ENCODE measurements around the gene UGDH.
"Not testable (repeated sequence)": the region's sequence is repeated elsewhere in the genome, so short reads cannot be mapped to it uniquely, and the experiment has no call there.

UGDH gene

GRCh38 chr4:39527296-39528060, at the start of gene UGDH:
Gene UGDH (minus strand): TSS chr4:39527439. CDS start chr4:39521512, 5,927 bp downstream.
- DNase-seq (ENCODE audit: low spot score), result peak; percentile 96

- DNase-seq (ENCODE audit: low spot score), result no peak
Observed at GRCh38 chr4:39574946-39575345, 47.7 kb upstream of the UGDH start.

GRCh38 chr4:39571504-39571903, 44.3 kb upstream of the UGDH start:
- DNase-seq (ENCODE audit: low spot score), result no peak

GRCh38 chr4:39571054-39571453, 43.8 kb upstream of the UGDH start:
- DNase-seq (ENCODE audit: low spot score), result no peak

- no peak for DNase-seq (ENCODE audit: low spot score)
Observed at GRCh38 chr4:39569209-39569608, 42.0 kb upstream of the UGDH start.

- DNase-seq (ENCODE audit: low spot score), result peak; percentile 9
Observed at GRCh38 chr4:39568805-39569204, 41.6 kb upstream of the UGDH start.

GRCh38 chr4:39565878-39566600, 38.8 kb upstream of the UGDH start:
- no peak for DNase-seq (ENCODE audit: low spot score)

GRCh38 chr4:39563346-39563847, 36.2 kb upstream of the UGDH start:
- no peak for DNase-seq (ENCODE audit: low spot score)

GRCh38 chr4:39562792-39563191, 35.6 kb upstream of the UGDH start:
- no peak for DNase-seq (ENCODE audit: low spot score)

GRCh38 chr4:39559626-39560025, 32.4 kb upstream of the UGDH start:
- DNase-seq (ENCODE audit: low spot score), result no peak

GRCh38 chr4:39555472-39555871, 28.2 kb upstream of the UGDH start:
- DNase-seq (ENCODE audit: low spot score), result no peak

GRCh38 chr4:39548425-39549067, 21.3 kb upstream of the UGDH start:
- DNase-seq (ENCODE audit: low spot score), result no peak

GRCh38 chr4:39544580-39545315, 17.5 kb upstream of the UGDH start:
- no peak for DNase-seq (ENCODE audit: low spot score)

GRCh38 chr4:39544080-39544479, 16.8 kb upstream of the UGDH start:
- not testable (repeated sequence) for DNase-seq (ENCODE audit: low spot score)

GRCh38 chr4:39543034-39543433, 15.8 kb upstream of the UGDH start:
- DNase-seq (ENCODE audit: low spot score), result no peak

GRCh38 chr4:39542611-39543012, 15.4 kb upstream of the UGDH start:
- DNase-seq (ENCODE audit: low spot score), result no peak

GRCh38 chr4:39541987-39542610, 14.9 kb upstream of the UGDH start:
- no peak for DNase-seq (ENCODE audit: low spot score)

GRCh38 chr4:39539089-39539611, 11.9 kb upstream of the UGDH start:
- no peak for DNase-seq (ENCODE audit: low spot score)

GRCh38 chr4:39533541-39533940, 6.3 kb upstream of the UGDH start:
- no peak for DNase-seq (ENCODE audit: low spot score)

- not testable (repeated sequence) for DNase-seq (ENCODE audit: low spot score)
Observed at GRCh38 chr4:39532237-39532636, 5.0 kb upstream of the UGDH start.

- DNase-seq (ENCODE audit: low spot score), result no peak
Observed at GRCh38 chr4:39530682-39531081, 3.4 kb upstream of the UGDH start.
